WTC11 (cell line): ENCODE measurements around the gene PARD3B. TPM values are rescaled to one million over a fixed set of nuclear protein-coding genes. Genes with fewer than 3 reads are reported as not detected.

Experiments used
- ATAC-seq: fragments of 200-7000 bp; cut with Tn5 transposase; 2 replicates; pipeline ENCODE4 v1.10.0; 2021; ENCODE audit warnings: mild to moderate bottlenecking, moderate library complexity
- CTCF ChIA-PET: fragments of 300-600 bp; sonication (Branson Sonifier 250); formaldehyde crosslinking; loops from one replicate; lab custom pipeline; 2021; ENCODE audit warnings: antibody characterized with exemption; lab: Charles Lee
- POLR2A ChIA-PET: fragments of 350-600 bp; sonication (Branson Sonifier 250); formaldehyde crosslinking; loops from one replicate; lab custom pipeline; 2021; ENCODE audit warnings: antibody characterized with exemption; lab: Charles Lee
- DNase-seq: peaks from one replicate; pipeline ENCODE4 v3.0.0; 2021; ENCODE audit warnings: low spot score
- H3K27ac Mint-ChIP-seq: 2 replicates; pipeline ENCODE4 v1.8.0; 2021; ENCODE audit warnings: mixed read lengths
- H3K27me3 Mint-ChIP-seq: 2 replicates; pipeline ENCODE4 v1.8.0; 2021; ENCODE audit warnings: low read depth, mild to moderate bottlenecking, moderate library complexity, mixed read lengths
- H3K36me3 Mint-ChIP-seq: 2 replicates; pipeline ENCODE4 v1.8.0; 2021; ENCODE audit warnings: mixed read lengths
- H3K4me1 Mint-ChIP-seq: 2 replicates; pipeline ENCODE4 v1.8.0; 2022; ENCODE audit warnings: mixed read lengths
- H3K4me3 Mint-ChIP-seq: 2 replicates; pipeline ENCODE4 v1.8.0; 2021; ENCODE audit warnings: mild to moderate bottlenecking, moderate library complexity, mixed read lengths
- H3K9me3 Mint-ChIP-seq: 2 replicates; pipeline ENCODE4 v1.8.0; 2021; ENCODE audit warnings: mixed read lengths
- ARID4B ChIP-seq: sonication (generic); formaldehyde crosslinking; IDR thresholded peaks from 2 replicates; pipeline ENCODE4 v1.8.0; 2023; ENCODE audit warnings: missing genetic modification reagents, mild to moderate bottlenecking, borderline replicate concordance
- CREB1 ChIP-seq: sonication (generic); formaldehyde crosslinking; IDR thresholded peaks from 2 replicates; pipeline ENCODE4 v1.8.0; 2023; ENCODE audit warnings: mild to moderate bottlenecking, missing genetic modification reagents
- CREM ChIP-seq: sonication (generic); formaldehyde crosslinking; IDR thresholded peaks from 2 replicates; pipeline ENCODE4 v1.8.1; 2022; ENCODE audit warnings: mild to moderate bottlenecking, missing genetic modification reagents, moderate library complexity
- E2F4 ChIP-seq: sonication (generic); formaldehyde crosslinking; IDR thresholded peaks from 2 replicates; pipeline ENCODE4 v1.8.1; 2022; ENCODE audit warnings: low read depth, mild to moderate bottlenecking, moderate library complexity, missing genetic modification reagents, borderline replicate concordance
- E2F5 ChIP-seq: sonication (generic); formaldehyde crosslinking; IDR thresholded peaks from 2 replicates; pipeline ENCODE4 v1.8.1; 2022; ENCODE audit warnings: mild to moderate bottlenecking, moderate library complexity, missing genetic modification reagents
- FOXP1 ChIP-seq: sonication (generic); formaldehyde crosslinking; IDR thresholded peaks from 2 replicates; pipeline ENCODE4 v1.8.0; 2022; ENCODE audit warnings: missing genetic modification reagents, mild to moderate bottlenecking, moderate library complexity, borderline replicate concordance
- JAZF1 ChIP-seq: fragments of 250-450 bp; sonication (Bioruptor Pico); IDR thresholded peaks from 2 replicates; pipeline ENCODE4 v1.9.0; 2021; ENCODE audit warnings: moderate library complexity, mild to moderate bottlenecking, inconsistent platforms
- NR1H2 ChIP-seq: sonication (generic); formaldehyde crosslinking; IDR thresholded peaks from 2 replicates; pipeline ENCODE4 v1.9.0; 2021; ENCODE audit warnings: mild to moderate bottlenecking, moderate library complexity, missing genetic modification reagents
- SP1 ChIP-seq: sonication (generic); formaldehyde crosslinking; conservative IDR thresholded peaks from 2 replicates; pipeline ENCODE4 v1.8.1; 2022; ENCODE audit warnings: missing genetic modification reagents
- TCF7 ChIP-seq: sonication (generic); formaldehyde crosslinking; IDR thresholded peaks from 2 replicates; pipeline ENCODE4 v1.8.0; 2022; ENCODE audit warnings: mild to moderate bottlenecking, low read depth, missing genetic modification reagents, moderate library complexity
- ZNF121 ChIP-seq: sonication (generic); formaldehyde crosslinking; IDR thresholded peaks from 2 replicates; pipeline ENCODE4 v1.8.0; 2023; ENCODE audit warnings: missing genetic modification reagents
- ZNF263 ChIP-seq: sonication (generic); formaldehyde crosslinking; IDR thresholded peaks from 2 replicates; pipeline ENCODE4 v1.8.1; 2022; ENCODE audit warnings: low read depth, mild to moderate bottlenecking, moderate library complexity, missing genetic modification reagents
- ZNF416 ChIP-seq: fragments of 250-450 bp; sonication (Bioruptor Pico); IDR thresholded peaks from 2 replicates; pipeline ENCODE4 v1.9.0; 2021; ENCODE audit warnings: mild to moderate bottlenecking, inconsistent platforms
- ZNF532 ChIP-seq: fragments of 250-450 bp; sonication (Bioruptor Pico); IDR thresholded peaks from 2 replicates; pipeline ENCODE4 v1.9.0; 2021; ENCODE audit warnings: mild to moderate bottlenecking, borderline replicate concordance
- ZSCAN18 ChIP-seq: fragments of 250-450 bp; sonication (Bioruptor Pico); IDR thresholded peaks from 2 replicates; pipeline ENCODE4 v2.1.2; 2022; ENCODE audit warnings: mild to moderate bottlenecking, moderate library complexity
- total RNA-seq: library from RNA; stranded (reverse); gene quantifications from 3 replicates; pipeline ENCODE4 v1.2.3, GENCODE V29; 2021

PARD3B gene
- total RNA-seq, 1 experiment from 2014 or later: 5.6 TPM

GRCh38 chr2:204964414-204964813 is 419.1 kb downstream of the PARD3B start (continued):
- no peak for TF ChIP-seq ZSCAN18 (CRISPR knock-in tag)
- TF ChIP-seq ZNF416: no peak

GRCh38 chr2:204966245-204966644 is 421.0 kb downstream of the PARD3B start:
- Mint-ChIP-seq H3K9me3 (no peaks in the 10 kb centered on the region), H3K27me3 (no peaks in the 10 kb centered on the region), H3K36me3 (no peaks in the 10 kb centered on the region), H3K27ac (no peak overlapping the region), H3K4me1 (peaks cover 13% of the 10 kb centered on the region), H3K4me3 (no peak overlapping the region)
- ChIA-PET POLR2A (no interaction called here), CTCF (no interaction called here)
- ATAC-seq (no peak), DNase-seq (no peak)
- no peak for TF ChIP-seq ZNF263 (CRISPR knock-in tag)
- TF ChIP-seq ZNF121 (CRISPR knock-in tag): no peak
- TF ChIP-seq JAZF1 (CRISPR knock-in tag): no peak
- no peak for TF ChIP-seq TCF7 (CRISPR knock-in tag)
- no peak for TF ChIP-seq E2F4 (CRISPR knock-in tag)
- TF ChIP-seq CREM (CRISPR knock-in tag): no peak
- TF ChIP-seq FOXP1 (CRISPR knock-in tag): no peak
- no peak for TF ChIP-seq NR1H2
- TF ChIP-seq E2F5 (CRISPR knock-in tag): no peak
- no peak for TF ChIP-seq ARID4B (CRISPR knock-in tag)
- TF ChIP-seq ZSCAN18 (CRISPR knock-in tag): no peak
- no peak for TF ChIP-seq CREB1 (CRISPR knock-in tag)
- TF ChIP-seq ZNF532: no peak
- TF ChIP-seq SP1: no peak
